Ovary (tissue), 9 donors: ENCODE results near the gene CHURC1. TPM values are rescaled to one million over a fixed set of nuclear protein-coding genes. Genes with fewer than 3 reads are reported as not detected.

Experiments used
- DNase-seq, 5 donors: peaks; one replicate each; pipeline ENCODE4 v3.0.0-alpha.2; 2019 to 2020
- H3K27ac ChIP-seq, 2 donors: fragments of 200-600 bp; one replicate each; pipeline versions ENCODE4 v1.5.1 to v1.8.0; 2019 to 2022
- H3K27me3 ChIP-seq: fragments of 200-600 bp; one replicate; pipeline ENCODE4 v1.8.0; 2022
- H3K36me3 ChIP-seq: fragments of 200-600 bp; sonication (generic); one replicate; pipeline ENCODE4 v1.5.1; 2019
- H3K4me1 ChIP-seq: one replicate; pipeline ENCODE4 v1.8.1; 2013; ENCODE audit warnings: mild to moderate bottlenecking, moderate library complexity; ENCODE audit not compliant: insufficient read depth
- H3K4me3 ChIP-seq: fragments of 200-600 bp; sonication (generic); one replicate; pipeline ENCODE4 v1.5.1; 2017
- H3K9me3 ChIP-seq, 2 donors: fragments of 200-600 bp in 1 of 2; sonication (generic) in 1 of 2; one replicate each; pipeline versions ENCODE4 v1.5.1 to v1.8.1; 2013 to 2019; ENCODE audit warnings: mild to moderate bottlenecking in 1 of 2, moderate library complexity in 1 of 2
- EP300 ChIP-seq: sonication (generic); formaldehyde crosslinking; IDR thresholded peaks from one replicate; pipeline ENCODE4 v1.6.1; 2017; ENCODE audit warnings: antibody characterized with exemption
- POLR2A ChIP-seq: fragments of 450-650 bp; IDR thresholded peaks from one replicate; pipeline ENCODE4 v1.6.1; 2017; ENCODE audit warnings: antibody characterized with exemption, mild to moderate bottlenecking, moderate library complexity
- WGBS, 3 donors: extraction: QIAGEN DNeasy Blood & Tissue Kit in 1 of 3; methylation state at CpG; one replicate each; pipeline versions ENCODE4 v1.1.5 to v1.1.7; 2013 to 2017; 5-methylcytosine and 5-hydroxymethylcytosine counted together
- intact Hi-C, 4 donors: fragments of 100-400 bp; cut with DNase I; formaldehyde crosslinking; loops; one replicate each; pipeline versions ENCODE4 v1.11.0 to v1.15.1; 2022 to 2023
- polyA plus RNA-seq, 2 donors: library from polyadenylated mRNA; stranded (reverse); fragments of 200-250 nt in 1 of 2; fragments of 350-450 nt in 1 of 2; fragmentation: Illumina TruSeq in 1 of 2; extraction: RNeasy Lipid Tissue Mini Kit (QIAGEN cat#74804) in 1 of 2; gene quantifications; one replicate each; pipeline ENCODE4 v1.2.3, GENCODE V29; 2013 to 2014
- total RNA-seq, 7 donors: library from RNA; depleted of rRNA in 2 of 7; stranded (reverse); fragments of >200 nt in 2 of 7; fragmentation: NEBNext Ultra II Directional in 3 of 7; extraction: Animal tissue kit (Norgen Biotek cat#: 25700) in 3 of 7; gene quantifications; one replicate each; pipeline versions ENCODE4 v1.1.0 to v1.2.4, GENCODE V29; 2016 to 2023
- TF ChIP-seq, protein P1 (sequence below), 3 donors: fragments of 450-650 bp in 2 of 3; fragments of 200-600 bp in 1 of 3; IDR thresholded peaks; one replicate each; pipeline versions ENCODE4 v1.5.1 to v1.8.0; 2016 to 2022; ENCODE audit warnings: antibody characterized with exemption in 3 of 3, mild to moderate bottlenecking in 1 of 3
- donor health status: DM: no; HTN: no; CAD: no; lungs with moderate emphysema.
- donor health status: DM: no; HTN: no; CAD: no.
- donor health status: Bipolar disorder and iron deficiency.
- donor health status: DM: yes; HTN: yes; CAD: no.
- donor health status: DM: no; HTN: no; CAD: no.
- donor health status: DM: yes; HTN: yes; CAD: no.

Gene CHURC1
- total and polyA plus RNA-seq, 9 donors, result 50.1 to 126 (median 66.8) TPM

DNA sequence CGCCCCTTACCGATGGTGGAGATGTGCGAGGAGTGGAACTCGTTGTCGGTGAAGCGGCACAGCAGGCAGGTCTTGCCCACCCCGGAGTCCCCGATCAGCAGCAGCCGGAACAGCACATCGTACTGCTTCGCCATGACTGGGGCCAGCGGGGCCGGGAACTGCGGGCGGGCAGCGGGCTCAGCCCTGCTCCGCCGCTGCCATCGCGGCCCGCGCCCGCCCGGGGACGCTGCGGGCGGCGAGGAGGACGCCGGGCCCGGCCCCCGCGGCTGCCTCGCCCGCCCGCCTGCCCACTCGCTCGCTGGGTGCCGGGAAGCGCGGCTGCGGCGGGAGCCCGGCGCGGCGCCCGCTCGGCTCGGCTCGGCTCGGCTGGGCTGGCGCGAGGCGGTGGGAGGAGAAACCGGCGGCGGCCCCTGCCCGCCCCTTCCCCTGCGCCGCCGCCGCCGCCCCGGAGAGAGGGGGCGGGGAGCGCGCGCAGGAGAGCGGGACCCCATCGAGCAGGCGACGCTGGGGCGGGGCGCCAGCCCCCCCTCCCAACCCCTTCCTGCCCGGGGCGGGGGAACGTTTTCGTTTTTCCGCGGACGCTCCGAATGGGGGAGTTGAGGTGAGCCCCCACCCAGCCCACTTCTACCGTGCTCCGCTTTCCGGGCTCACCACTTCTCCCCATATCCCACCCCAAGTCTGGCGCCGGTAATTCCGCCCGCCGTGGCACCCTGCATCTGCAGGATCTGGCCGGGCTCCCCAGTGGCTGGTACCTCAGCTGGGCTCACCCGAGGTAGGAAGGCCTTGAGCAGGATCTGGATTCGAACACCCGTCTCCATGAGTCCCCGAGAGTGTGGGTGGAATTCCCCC is 57.9 kb downstream of the CHURC1 start, which contains the start of gene RAB15:
Gene RAB15, minus strand, starts transcription at position 394 of the 849 bp plus-strand sequence. Its CDS starts 260 bp downstream, at position 134.
- intact Hi-C loops, result loop anchor here in 1 of 4 donors (5.0 kb wide), 1 partner anchor 150 kb away; no protein-coding TSS in a partner anchor
- no peaks in the 10 kb centered on the region for H3K27me3 ChIP-seq
- peak within 1 kb of the TSS; percentile 60 for H3K4me3 ChIP-seq
- H3K27ac ChIP-seq, result peak within 1 kb of the TSS in 1 of 2 donors; percentile 44
- DNase-seq, result peak in 4 of 5 donors; percentile 25 to 65 (median 49)
- WGBS, 3 donors, result 1% methylated on average over 45 to 95 of the region's 96 CpGs
- H3K9me3 ChIP-seq, result no peaks in the 10 kb centered on the region
- peaks cover 2% of the 10 kb centered on the region for H3K4me1 ChIP-seq
- H3K36me3 ChIP-seq, result no peaks in the 10 kb centered on the region
- TF ChIP-seq EP300 (no peak), POLR2A (no peak)
- TF ChIP-seq, protein P1, sequence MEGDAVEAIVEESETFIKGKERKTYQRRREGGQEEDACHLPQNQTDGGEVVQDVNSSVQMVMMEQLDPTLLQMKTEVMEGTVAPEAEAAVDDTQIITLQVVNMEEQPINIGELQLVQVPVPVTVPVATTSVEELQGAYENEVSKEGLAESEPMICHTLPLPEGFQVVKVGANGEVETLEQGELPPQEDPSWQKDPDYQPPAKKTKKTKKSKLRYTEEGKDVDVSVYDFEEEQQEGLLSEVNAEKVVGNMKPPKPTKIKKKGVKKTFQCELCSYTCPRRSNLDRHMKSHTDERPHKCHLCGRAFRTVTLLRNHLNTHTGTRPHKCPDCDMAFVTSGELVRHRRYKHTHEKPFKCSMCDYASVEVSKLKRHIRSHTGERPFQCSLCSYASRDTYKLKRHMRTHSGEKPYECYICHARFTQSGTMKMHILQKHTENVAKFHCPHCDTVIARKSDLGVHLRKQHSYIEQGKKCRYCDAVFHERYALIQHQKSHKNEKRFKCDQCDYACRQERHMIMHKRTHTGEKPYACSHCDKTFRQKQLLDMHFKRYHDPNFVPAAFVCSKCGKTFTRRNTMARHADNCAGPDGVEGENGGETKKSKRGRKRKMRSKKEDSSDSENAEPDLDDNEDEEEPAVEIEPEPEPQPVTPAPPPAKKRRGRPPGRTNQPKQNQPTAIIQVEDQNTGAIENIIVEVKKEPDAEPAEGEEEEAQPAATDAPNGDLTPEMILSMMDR (IDR thresholded peaks at IDR 0.05), result no peak

DNA sequence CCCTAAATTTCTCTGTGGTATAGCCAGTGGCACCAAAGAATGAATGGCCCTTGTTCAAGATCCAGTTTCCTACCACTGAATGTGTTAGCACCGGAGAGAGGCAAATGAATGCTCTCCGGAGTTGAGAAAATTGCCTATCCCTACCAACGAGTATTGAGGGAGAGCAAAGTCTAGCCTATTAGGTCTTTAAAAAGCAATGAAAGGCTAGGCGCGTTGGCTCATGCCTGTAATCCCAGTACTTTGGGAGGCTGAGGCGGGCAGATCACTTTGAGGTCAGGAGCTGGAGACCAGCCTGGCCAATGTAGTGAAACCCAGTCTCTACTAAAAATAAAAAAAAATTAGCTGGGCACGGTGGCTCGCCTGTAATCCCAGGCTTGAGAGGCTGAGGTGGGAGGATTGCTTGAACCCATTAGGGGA is 58.8 kb downstream of the CHURC1 start:
- H3K27ac ChIP-seq, result no peak overlapping the region
- H3K27me3 ChIP-seq, result no peaks in the 10 kb centered on the region
- no peaks in the 10 kb centered on the region for H3K9me3 ChIP-seq
- intact Hi-C loops, result loop anchor here in 1 of 4 donors (5.0 kb wide), 1 partner anchor 151 kb away; no protein-coding TSS in a partner anchor
- no peaks in the 10 kb centered on the region for H3K36me3 ChIP-seq
- no peak for DNase-seq
- no peak overlapping the region for H3K4me3 ChIP-seq
- no peak for TF ChIP-seq POLR2A
- no peak for TF ChIP-seq EP300
- TF ChIP-seq, protein P1 (IDR thresholded peaks at IDR 0.05), result no peak
- peaks cover 2% of the 10 kb centered on the region for H3K4me1 ChIP-seq
- WGBS, 3 donors, result 72 to 82% (median 73%) methylated on average over 8 of the region's 8 CpGs

DNA sequence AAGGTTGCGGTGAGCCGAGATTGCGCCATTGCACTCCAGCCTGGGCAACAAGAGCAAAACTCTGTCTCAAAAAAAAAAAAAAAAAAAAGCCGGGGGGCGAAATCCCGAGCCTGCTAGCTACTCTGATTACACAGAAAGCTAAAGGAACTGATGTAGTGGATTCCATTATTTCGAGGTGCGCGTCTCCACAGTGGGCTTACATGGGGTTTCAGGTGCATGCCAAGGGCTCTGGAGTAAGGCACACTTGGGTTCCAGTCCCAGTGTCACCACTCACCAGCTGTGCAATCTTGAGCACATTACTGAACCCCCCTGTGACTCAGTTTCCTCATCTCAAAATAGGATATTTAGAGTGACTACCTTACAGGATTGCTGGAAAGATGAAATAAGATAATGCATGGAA is 59.6 kb downstream of the CHURC1 start:
- Histone ChIP-seq H3K27me3 (no peaks in the 10 kb centered on the region), H3K36me3 (no peaks in the 10 kb centered on the region)
- intact Hi-C loops, result loop anchor here in 1 of 4 donors (5.0 kb wide), 1 partner anchor 152 kb away; no protein-coding TSS in a partner anchor

DNA sequence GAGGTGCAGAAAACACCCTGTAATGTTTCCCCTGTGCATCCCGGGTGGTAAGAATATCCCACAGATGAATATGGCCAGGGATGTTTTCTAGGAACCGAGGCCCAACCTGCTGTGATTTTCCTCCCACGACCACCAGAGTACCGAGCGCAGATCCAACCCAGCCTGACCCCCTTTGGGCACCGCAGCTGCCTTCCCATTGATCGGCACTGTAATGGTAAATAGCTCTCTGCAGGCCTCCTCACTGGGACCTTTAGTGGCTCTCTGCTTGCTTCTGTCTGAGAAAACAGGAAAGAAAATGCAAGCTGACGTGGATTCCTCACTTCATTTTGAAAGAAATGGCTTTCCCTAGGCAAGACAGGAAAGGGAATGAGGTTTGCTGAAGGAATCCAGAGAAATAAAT is 60.3 kb downstream of the CHURC1 start:
- H3K27ac ChIP-seq, result no peak overlapping the region
- intact Hi-C loops, result loop anchor here in 1 of 4 donors (5.0 kb wide), 1 partner anchor 152 kb away; no protein-coding TSS in a partner anchor
- TF ChIP-seq EP300, result no peak
- TF ChIP-seq, protein P1 (IDR thresholded peaks at IDR 0.05), result no peak
- no peak for TF ChIP-seq POLR2A
- H3K9me3 ChIP-seq, result no peaks in the 10 kb centered on the region
- H3K4me1 ChIP-seq, result peaks cover 2% of the 10 kb centered on the region
- H3K4me3 ChIP-seq, result no peak overlapping the region
- no peak for DNase-seq
- no peaks in the 10 kb centered on the region for H3K27me3 ChIP-seq
- 57 to 67% (median 61%) methylated on average over 8 of the region's 8 CpGs for WGBS, 3 donors
- H3K36me3 ChIP-seq, result no peaks in the 10 kb centered on the region

More for the DNA sequence above, 59.6 kb downstream of the CHURC1 start:
- peaks cover 2% of the 10 kb centered on the region for H3K4me1 ChIP-seq
- H3K9me3 ChIP-seq, result no peaks in the 10 kb centered on the region
- no peak overlapping the region for H3K27ac ChIP-seq
- WGBS, 3 donors, result 90 to 96% (median 96%) methylated on average over 9 of the region's 9 CpGs
- TF ChIP-seq, protein P1 (IDR thresholded peaks at IDR 0.05), result no peak
- TF ChIP-seq EP300 (no peak), POLR2A (no peak)
- DNase-seq, result no peak
- no peak overlapping the region for H3K4me3 ChIP-seq
